K562 (cell line): ENCODE results near the gene IGF2. TPM values are rescaled to one million over a fixed set of nuclear protein-coding genes. Genes with fewer than 3 reads are reported as not detected.

ENCODE experiments used
- ATAC-seq: fragments of 200-7000 bp; cut with Tn5 transposase; 3 replicates; pipeline ENCODE4 v1.9.1; 2020; ENCODE audit warnings: moderate library complexity
- BruUV-seq: library from RNA; stranded (reverse); fragments of 400-500 nt; replicated peaks from 2 replicates; lab custom pipeline; 2021; lab: Mats Ljungman, UMichigan
- CTCF ChIA-PET: fragments of 300-600 bp; formaldehyde crosslinking; extraction: SDS; loops from one replicate; lab custom pipeline; 2021; ENCODE audit warnings: low intra/inter-chr PET ratio; lab: Yijun Ruan, JAX
- POLR2A ChIA-PET: fragments of 300-600, 350-650 bp; sonication (Branson Sonifier 250); formaldehyde crosslinking; extraction: SDS; loops from one replicate; lab custom pipeline; 2021; ENCODE audit warnings: antibody characterized with exemption, inconsistent platforms; lab: Yijun Ruan, JAX
- DNase-seq, 4 experiments: peaks; one replicate each; pipeline versions ENCODE4 v3.0.0 to v3.0.0-alpha.2; 2011 to 2018; ENCODE audit warnings: low spot score in 3 of 4, mixed read lengths in 3 of 4; ENCODE audit errors: extremely low read depth in 1 of 4
- FAIRE-seq: peaks from 2 replicates; lab custom pipeline; 2011; peaks lifted over from hg19 to GRCh38; lab: Jason Lieb, UNC
- H2AFZ ChIP-seq: 2 replicates; pipeline ENCODE4 v1.6.0; 2011; ENCODE audit warnings: low read depth, low read length, control low read depth, inconsistent platforms
- H3K27ac ChIP-seq: fragments of 200-600 bp; 3 replicates; pipeline ENCODE4 v1.8.0; 2011; ENCODE audit warnings: low read depth, mild to moderate bottlenecking, control low read depth, inconsistent platforms, low read length, moderate library complexity, mixed read lengths; ENCODE audit errors: extremely low read depth
- H3K27me3 ChIP-seq, 2 experiments: fragments of 300-600 bp in 1 of 2; 2 replicates in 1 of 2; 3 replicates in 1 of 2; pipeline versions ENCODE4 v1.6.0 to v1.8.0; 2011; ENCODE audit warnings: inconsistent platforms in 2 of 2, low read length in 2 of 2, mild to moderate bottlenecking in 1 of 2, mixed read lengths in 1 of 2, moderate library complexity in 1 of 2; ENCODE audit not compliant: control insufficient read depth in 2 of 2, insufficient read depth in 2 of 2
- H3K36me3 ChIP-seq: fragments of 300-600 bp; 3 replicates; pipeline ENCODE4 v1.8.0; 2011; ENCODE audit warnings: mild to moderate bottlenecking, low read length, inconsistent platforms; ENCODE audit not compliant: control insufficient read depth, insufficient read depth
- H3K4me1 ChIP-seq, 2 experiments: fragments of 200-600 bp in 1 of 2; replicated peaks in 1 of 2; 2 replicates in 1 of 2; 3 replicates in 1 of 2; pipeline versions ENCODE4 v1.5.1 to v1.8.0; 2011; ENCODE audit warnings: inconsistent platforms in 2 of 2, low read length in 2 of 2, mild to moderate bottlenecking in 1 of 2, mixed read lengths in 1 of 2, moderate library complexity in 1 of 2; ENCODE audit not compliant: control insufficient read depth in 2 of 2, insufficient read depth in 2 of 2
- H3K4me2 ChIP-seq: 2 replicates; pipeline ENCODE4 v1.6.1; 2011; ENCODE audit warnings: low read length, control low read depth, inconsistent platforms, mixed read lengths; ENCODE audit not compliant: insufficient read depth
- H3K4me3 ChIP-seq: fragments of 200-600 bp; sonication (generic), shearing (Covaris generic); 2 replicates; pipeline ENCODE4 v1.5.1; 2016; ENCODE audit warnings: control low read depth, inconsistent platforms
- H3K79me2 ChIP-seq: fragments of 200-600 bp; 3 replicates; pipeline ENCODE4 v1.8.0; 2011; ENCODE audit warnings: low read length, inconsistent platforms; ENCODE audit not compliant: control insufficient read depth, insufficient read depth
- H3K9ac ChIP-seq, 2 experiments: 2 replicates each; pipeline versions ENCODE4 v1.6.0 to v1.6.1; 2011; ENCODE audit warnings: low read depth in 2 of 2, low read length in 2 of 2, control low read depth in 1 of 2, inconsistent platforms in 1 of 2, mild to moderate bottlenecking in 1 of 2, mixed read lengths in 1 of 2; ENCODE audit not compliant: insufficient read depth in 1 of 2
- H3K9me1 ChIP-seq: one replicate; pipeline ENCODE4 v1.6.0; 2011; ENCODE audit warnings: inconsistent platforms, mild to moderate bottlenecking, low read length, moderate library complexity; ENCODE audit not compliant: control insufficient read depth, insufficient read depth
- H3K9me3 ChIP-seq: replicated peaks from 2 replicates; pipeline ENCODE4 v1.5.1; 2011; ENCODE audit warnings: low read depth, low read length, inconsistent platforms; ENCODE audit not compliant: control insufficient read depth, insufficient read depth
- H4K20me1 ChIP-seq: replicated peaks from 2 replicates; pipeline ENCODE4 v1.6.1; 2011; ENCODE audit warnings: low read length, inconsistent platforms, mixed read lengths; ENCODE audit not compliant: control insufficient read depth, insufficient read depth
- ELK1 ChIP-seq: sonication (generic); formaldehyde crosslinking; IDR thresholded peaks from 2 replicates; pipeline ENCODE4 v1.8.1; 2022; ENCODE audit warnings: missing genetic modification reagents
- HINFP ChIP-seq: fragments of 450-650 bp; conservative IDR thresholded peaks from 2 replicates; pipeline ENCODE4 v1.6.1; 2016; ENCODE audit warnings: missing genetic modification characterization, low read depth, mild to moderate bottlenecking, control low read depth, missing compliant biosample characterization
- NCOA4 ChIP-seq: fragments of 450-650 bp; IDR thresholded peaks from 2 replicates; pipeline ENCODE4 v1.6.1; 2018; ENCODE audit warnings: mild to moderate bottlenecking; ENCODE audit not compliant: partially characterized antibody
- NR2F6 ChIP-seq: fragments of 450-650 bp; formaldehyde crosslinking; IDR thresholded peaks from 2 replicates; pipeline ENCODE4 v1.4.0; 2020; ENCODE audit warnings: mild to moderate bottlenecking
- SAFB2 ChIP-seq: fragments of 200-400 bp; formaldehyde crosslinking; IDR thresholded peaks from 2 replicates; pipeline ENCODE4 v1.6.1; 2018; ENCODE audit warnings: borderline replicate concordance, low read length, low read depth, moderate library complexity; ENCODE audit not compliant: severe bottlenecking
- STAT6 ChIP-seq: sonication (generic); formaldehyde crosslinking; IDR thresholded peaks from 2 replicates; pipeline ENCODE4 v1.8.1; 2023; ENCODE audit warnings: mild to moderate bottlenecking, missing genetic modification reagents
- ZFP30 ChIP-seq: fragments of 250-450 bp; sonication (Bioruptor Pico); IDR thresholded peaks from 2 replicates; pipeline ENCODE4 v1.8.0; 2022; ENCODE audit warnings: moderate library complexity, mild to moderate bottlenecking, inconsistent platforms, borderline replicate concordance
- WGBS: fragments of 100-300 bp; shearing (Covaris generic); methylation state at CpG from one replicate; pipeline ENCODE4 v1.1.6; 2016; ENCODE audit warnings: low coverage, mixed read lengths; ENCODE audit not compliant: insufficient coverage; ENCODE audit errors: missing lambda C conversion rate; 5-methylcytosine and 5-hydroxymethylcytosine counted together
- in situ Hi-C: fragments of 300-500 bp; cut with MboI; formaldehyde crosslinking; loops from 4 replicates; pipeline ENCODE4 v1.15.0; 2018; ENCODE audit warnings: inconsistent platforms, mixed read lengths
- intact Hi-C: fragments of 100-400 bp; cut with micrococcal nuclease; formaldehyde crosslinking; loops from 2 replicates; pipeline ENCODE4 v1.14.2; 2022
- polyA plus RNA-seq, 8 experiments: library from polyadenylated mRNA; depleted of rRNA in 4 of 8; stranded (reverse) in 5 of 8; unstranded in 3 of 8; fragments of >200 nt; fragmentation: Nextera tagmentation in 2 of 8; fragmentation: Illumina TruSeq in 1 of 8; extraction: Ambion mirVana in 2 of 8; extraction: Trizol in 1 of 8; gene quantifications; 2 replicates each; pipeline versions ENCODE4 v1.2.1 to v1.2.3, GENCODE V29; 2011 to 2014; ENCODE audit warnings: inconsistent platforms in 1 of 8, missing spikeins in 1 of 8
- total RNA-seq, 7 experiments: library from RNA; depleted of rRNA in 6 of 7; stranded (reverse); fragments of >200 nt in 6 of 7; fragmentation: Illumina TruSeq in 2 of 7; extraction: Trizol in 2 of 7; gene quantifications; 2 replicates each; pipeline versions ENCODE4 v1.2.1 to v1.2.3, GENCODE V29; 2011 to 2021; ENCODE audit warnings: low replicate concordance in 1 of 7
- TF ChIP-seq, protein P1 (sequence below), 3 experiments: fragments of 200-800 bp in 1 of 3; sonication (Bioruptor generic) in 1 of 3; sonication (generic) in 1 of 3; formaldehyde crosslinking in 1 of 3; IDR thresholded peaks; 2 replicates each; pipeline versions ENCODE4 v1.6.1 to v1.8.0; 2016 to 2022; ENCODE audit warnings: mild to moderate bottlenecking in 2 of 3, missing compliant biosample characterization in 2 of 3, missing genetic modification characterization in 2 of 3, missing genetic modification reagents in 1 of 3

The IGF2 gene
- total and polyA plus RNA-seq, 9 of the 15 experiments (the other 6 are each of a cell fraction or from before 2014, with no cell fraction given), result 0.16 TPM; not detected in 8

GRCh38 chr11:2172676-2173075, 33.5 kb upstream of the IGF2 start:
- in situ Hi-C loops, result no loop called here
- peaks cover 0 to 29% of the 10 kb centered on the region in 2 experiments; a peak in 2 of 5 replicates for H3K4me1 ChIP-seq
- no peak overlapping the region for H3K27ac ChIP-seq
- H3K9ac ChIP-seq, result no peak overlapping the region
- H3K4me2 ChIP-seq, result no peak overlapping the region
- peaks cover 5% of the 10 kb centered on the region for H4K20me1 ChIP-seq
- no peak overlapping the region for H3K4me3 ChIP-seq
- no peak overlapping the region for H2AFZ ChIP-seq
- no peaks in the 10 kb centered on the region for H3K9me1 ChIP-seq
- H3K36me3 ChIP-seq, result no peaks in the 10 kb centered on the region
- no peaks in the 10 kb centered on the region for H3K79me2 ChIP-seq
- no peak for FAIRE-seq
- H3K9me3 ChIP-seq, result no peaks in the 10 kb centered on the region; the same call in 1 of the 2 replicates
- ChIA-PET CTCF (no interaction called here), POLR2A (no interaction called here)
- no peak for ATAC-seq
- peaks cover 3 to 49% of the 10 kb centered on the region in 2 experiments; a peak in 4 of 5 replicates for H3K27me3 ChIP-seq
- BruUV-seq, result no TSS peak
- no peak for DNase-seq
- 18% methylated on average over 11 of the region's 12 CpGs for WGBS
- intact Hi-C loops, result no loop called here
- TF ChIP-seq NR2F6 (no peak), ZFP30 (CRISPR knock-in tag) (no peak), ELK1 (CRISPR knock-in tag) (no peak), NCOA4 (no peak), STAT6 (CRISPR knock-in tag) (no peak), SAFB2 (no peak), HINFP (tag) (no peak)
- TF ChIP-seq, protein P1, sequence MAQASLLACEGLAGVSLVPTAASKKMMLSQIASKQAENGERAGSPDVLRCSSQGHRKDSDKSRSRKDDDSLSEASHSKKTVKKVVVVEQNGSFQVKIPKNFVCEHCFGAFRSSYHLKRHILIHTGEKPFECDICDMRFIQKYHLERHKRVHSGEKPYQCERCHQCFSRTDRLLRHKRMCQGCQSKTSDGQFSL (CRISPR knock-in tag; IDR thresholded peaks at IDR 0.05), result no peak
- TF ChIP-seq, protein P1 (tag; IDR thresholded peaks at IDR 0.05), result no peak
